Kidney (tissue), 14 donors: ENCODE results near the gene ADAM33. TPM values are rescaled to one million over a fixed set of nuclear protein-coding genes. Genes with fewer than 3 reads are reported as not detected.
A peak's percentile ranks its signal among the peaks of the same experiment; 100 is the strongest.

Source experiments
- DNase-seq, 5 donors: peaks; one replicate each; pipeline ENCODE4 v3.0.0-alpha.2; 2013 to 2020
- FAIRE-seq: peaks from 2 replicates; lab custom pipeline; 2012; peaks lifted over from hg19 to GRCh38; lab: Jason Lieb, UNC
- H3K27ac ChIP-seq, 2 donors: one replicate each; pipeline ENCODE4 v1.7.0; 2013; ENCODE audit warnings: low read depth in 2 of 2, low read length in 2 of 2, inconsistent platforms in 1 of 2
- H3K27me3 ChIP-seq: one replicate; pipeline ENCODE4 v1.7.1; 2013; ENCODE audit warnings: low read length, inconsistent platforms; ENCODE audit not compliant: control insufficient read depth, insufficient read depth
- H3K36me3 ChIP-seq, 3 donors: one replicate each; pipeline versions ENCODE4 v1.7.0 to v1.7.1; 2013; ENCODE audit warnings: low read length in 3 of 3, control low read depth in 1 of 3, inconsistent platforms in 1 of 3; ENCODE audit not compliant: insufficient read depth in 3 of 3, control insufficient read depth in 2 of 3
- H3K4me1 ChIP-seq, 3 donors: one replicate each; pipeline versions ENCODE4 v1.7.0 to v1.7.1; 2013; ENCODE audit warnings: low read length in 3 of 3, inconsistent platforms in 1 of 3, low read depth in 1 of 3; ENCODE audit not compliant: control insufficient read depth in 2 of 3, insufficient read depth in 2 of 3
- H3K4me3 ChIP-seq, 3 donors: one replicate each; pipeline versions ENCODE4 v1.7.0 to v1.8.1; 2013; ENCODE audit warnings: low read length in 3 of 3, control low read depth in 1 of 3, inconsistent platforms in 1 of 3
- H3K9ac ChIP-seq, 3 donors: one replicate each; pipeline versions ENCODE4 v1.7.0 to v1.7.1; 2013; ENCODE audit warnings: low read length in 3 of 3, control low read depth in 1 of 3, inconsistent platforms in 1 of 3
- H3K9me3 ChIP-seq, 3 donors: one replicate each; pipeline versions ENCODE4 v1.7.0 to v1.7.1; 2013; ENCODE audit warnings: low read length in 3 of 3, control low read depth in 1 of 3, inconsistent platforms in 1 of 3; ENCODE audit not compliant: control insufficient read depth in 2 of 3, insufficient read depth in 1 of 3
- CTCF ChIP-seq: IDR thresholded peaks from 3 replicates; pipeline ENCODE4 v1.5.1; 2012; ENCODE audit warnings: mild to moderate bottlenecking, moderate library complexity, borderline replicate concordance; ENCODE audit not compliant: insufficient read depth; ENCODE audit errors: extremely low read depth
- intact Hi-C: fragments of 100-400 bp; cut with DNase I; formaldehyde crosslinking; loops from one replicate; pipeline ENCODE4 v1.11.1; 2022
- polyA plus RNA-seq: library from polyadenylated mRNA; stranded (reverse); fragments of 350-450 nt; fragmentation: Illumina TruSeq; extraction: RNeasy Lipid Tissue Mini Kit (QIAGEN cat#74804); gene quantifications from one replicate; pipeline ENCODE4 v1.2.3, GENCODE V29; 2014; ENCODE audit warnings: low read depth, low replicate concordance; ENCODE audit not compliant: insufficient read depth
- total RNA-seq: library from RNA; stranded (reverse); fragmentation: NEBNext Ultra II Directional; extraction: Animal tissue kit (Norgen Biotek cat#: 25700); gene quantifications from one replicate; pipeline ENCODE4 v1.2.1, GENCODE V29; 2021
- donor health status: control.
- donor health status: control.
- donor health status: control.
- donor health status: control.
- donor health status: control.
- donor health status: DM: yes; HTN: yes; CAD: no.
- donor health status: Normal renal cell carcinoma (clear cell type).

Gene ADAM33
- total and polyA plus RNA-seq, 2 donors from 2014 or later = 4.1 to 4.3 TPM

DNA sequence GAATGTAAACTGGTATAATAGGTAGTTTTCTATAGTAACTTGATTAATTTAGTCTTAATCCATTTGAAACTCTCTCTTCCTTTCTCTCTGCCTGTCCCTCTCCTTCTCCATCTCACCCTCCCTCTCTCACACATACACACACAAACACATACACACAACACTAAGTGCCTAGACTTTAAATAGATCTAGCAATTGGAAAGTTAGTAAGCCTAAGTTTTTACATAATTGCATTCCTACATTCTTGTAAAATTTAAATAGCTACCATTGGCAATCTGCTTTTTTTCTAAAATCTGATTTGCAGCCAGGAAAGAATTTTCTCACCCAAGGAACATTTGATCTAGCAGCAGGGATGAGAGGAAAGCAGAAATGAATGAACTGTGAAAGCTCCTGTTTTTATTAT is 34.3 kb downstream of the ADAM33 start:
- no peak for TF ChIP-seq CTCF
- intact Hi-C loops = no loop called here
- Histone ChIP-seq H3K36me3 (peaks cover 2 to 27% (median 6%) of the 10 kb centered on the region in 3 donors), H3K9me3 (no peaks in the 10 kb centered on the region), H3K27ac (no peak overlapping the region), H3K4me3 (no peak overlapping the region), H3K9ac (no peak overlapping the region), H3K27me3 (no peaks in the 10 kb centered on the region), H3K4me1 (peaks cover 0 to 2% (median 0%) of the 10 kb centered on the region in 3 donors)
- DNase-seq (no peak), FAIRE-seq (no peak)

GRCh38 chr20:3646651-3647050 is 35.2 kb downstream of the ADAM33 start:
- no peak overlapping the region for H3K27ac ChIP-seq
- TF ChIP-seq CTCF = no peak
- H3K4me3 ChIP-seq = no peak overlapping the region
- DNase-seq (peak in 2 of 5 donors; percentile 46 to 60), FAIRE-seq (no peak)
- intact Hi-C loops = no loop called here
- peaks cover 0 to 2% (median 0%) of the 10 kb centered on the region in 3 donors for H3K4me1 ChIP-seq
- no peaks in the 10 kb centered on the region for H3K9me3 ChIP-seq
- no peaks in the 10 kb centered on the region for H3K27me3 ChIP-seq
- no peak overlapping the region for H3K9ac ChIP-seq
- H3K36me3 ChIP-seq = peaks cover 2 to 27% (median 8%) of the 10 kb centered on the region in 3 donors

DNA sequence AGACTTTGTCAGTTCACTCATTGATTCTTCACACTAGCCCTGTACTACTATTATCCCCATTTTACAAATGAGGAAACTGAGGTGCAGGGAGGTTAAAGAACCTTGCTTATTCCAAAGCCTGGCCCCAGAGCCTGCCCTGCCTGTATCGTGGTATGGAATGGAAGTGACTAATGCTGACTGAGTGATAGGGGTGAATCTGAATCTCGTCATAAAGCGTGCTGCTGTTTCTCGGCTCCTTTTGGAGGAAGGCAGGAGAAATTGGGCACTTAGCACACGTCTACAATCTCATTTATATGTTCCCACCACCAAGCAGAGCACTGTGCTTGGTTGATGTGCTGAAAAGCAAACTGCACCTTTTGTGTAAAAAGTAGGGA is 35.8 kb downstream of the ADAM33 start:
- no peak for DNase-seq
- Histone ChIP-seq H3K9ac (no peak overlapping the region), H3K27ac (no peak overlapping the region), H3K27me3 (no peaks in the 10 kb centered on the region), H3K4me3 (no peak overlapping the region), H3K4me1 (peaks cover 0 to 2% (median 0%) of the 10 kb centered on the region in 3 donors), H3K36me3 (peaks cover 2 to 27% (median 8%) of the 10 kb centered on the region in 3 donors), H3K9me3 (no peaks in the 10 kb centered on the region)
- no peak for FAIRE-seq
- intact Hi-C loops = no loop called here
- no peak for TF ChIP-seq CTCF
